Epithelial cell of proximal tubule (primary cell): ENCODE results near the gene EIF1AY. TPM values are rescaled to one million over a fixed set of nuclear protein-coding genes. Genes with fewer than 3 reads are reported as not detected.

ENCODE experiments used
- DNase-seq: peaks from one replicate; pipeline ENCODE4 v3.0.0-alpha.2; 2011; ENCODE audit warnings: low read depth
- H3K4me3 ChIP-seq: 2 replicates; pipeline ENCODE4 v1.5.1; 2011; ENCODE audit warnings: low read depth, mild to moderate bottlenecking, low read length
- CTCF ChIP-seq: conservative IDR thresholded peaks from 2 replicates; pipeline ENCODE4 v1.5.1; 2012; ENCODE audit warnings: low read depth, mild to moderate bottlenecking, low read length
- total RNA-seq: library from RNA; depleted of rRNA; stranded (reverse); fragments of >200 nt; gene quantifications from 2 replicates; pipeline ENCODE4 v1.2.3, GENCODE V29; 2015

EIF1AY gene
- total RNA-seq, 1 donor from 2014 or later: 31.3 TPM

- no peak for DNase-seq
- TF ChIP-seq CTCF: no peak
- H3K4me3 ChIP-seq: no peak overlapping the region
These were observed 2.6 kb downstream of the EIF1AY start for GRCh38 chrY:20578206-20578605.

GRCh38 chrY:20581687-20582086 is 6.1 kb downstream of the EIF1AY start:
- no peak for DNase-seq
- TF ChIP-seq CTCF: no peak
- no peak overlapping the region for H3K4me3 ChIP-seq

DNA sequence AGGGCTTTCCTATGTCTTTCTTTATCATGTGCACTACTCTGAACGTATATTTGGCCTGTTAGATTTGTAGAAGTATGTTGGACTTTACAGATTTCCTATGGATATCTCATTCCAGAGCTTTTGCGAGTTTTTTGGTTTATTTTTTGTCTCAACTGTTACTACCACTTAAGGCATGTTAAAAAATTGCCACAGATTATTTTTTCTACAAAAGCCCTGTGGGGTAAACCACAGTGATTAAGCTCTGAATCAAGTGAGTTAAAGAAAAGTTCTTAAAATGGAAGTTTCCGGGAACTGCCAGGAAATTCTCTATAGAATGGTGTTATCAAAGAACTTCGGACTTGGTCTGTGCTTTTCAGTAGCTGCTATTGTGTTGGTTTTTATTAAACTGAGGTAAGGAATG is 10.6 kb downstream of the EIF1AY start:
- no peak for TF ChIP-seq CTCF
- no peak for DNase-seq
- H3K4me3 ChIP-seq: no peak overlapping the region

Other genes with a start within 250 kb of the EIF1AY start
- gene RPS4Y2, start 180.3 kb downstream of the EIF1AY start, total RNA-seq: not detected in 2 replicates